DND-41 (cell line): ENCODE data around the gene IL7R.

ENCODE experiments used
- ATAC-seq: fragments of 200-7000 bp; cut with Tn5 transposase; 3 replicates; pipeline ENCODE4 v1.9.1; 2021; ENCODE audit warnings: low read depth; ENCODE audit not compliant: insufficient read depth
- DNase-seq: peaks from one replicate; pipeline ENCODE4 v3.0.0-alpha.2; 2020
- H2AFZ ChIP-seq: 2 replicates; pipeline ENCODE4 v1.6.0; 2012; ENCODE audit warnings: low read depth, low read length
- H3K27ac ChIP-seq: 2 replicates; pipeline ENCODE4 v1.5.1; 2012; ENCODE audit warnings: low read length, inconsistent platforms
- H3K27me3 ChIP-seq: fragments of 200-600 bp; sonication (generic); 2 replicates; pipeline ENCODE4 v1.6.0; 2012; ENCODE audit warnings: low read length, mild to moderate bottlenecking, inconsistent platforms; ENCODE audit not compliant: insufficient read depth, poor library complexity
- H3K36me3 ChIP-seq: 2 replicates; pipeline ENCODE4 v1.5.1; 2012; ENCODE audit warnings: low read length, inconsistent platforms; ENCODE audit not compliant: insufficient read depth
- H3K4me1 ChIP-seq: 2 replicates; pipeline ENCODE4 v1.5.1; 2012; ENCODE audit warnings: mild to moderate bottlenecking, low read length; ENCODE audit not compliant: insufficient read depth
- H3K4me2 ChIP-seq: 2 replicates; pipeline ENCODE4 v1.6.0; 2012; ENCODE audit warnings: mild to moderate bottlenecking, moderate library complexity, low read length, inconsistent platforms; ENCODE audit not compliant: insufficient read depth
- H3K4me3 ChIP-seq, 2 experiments: fragments of 200-600 bp in 1 of 2; shearing (Covaris generic) in 1 of 2; 2 replicates each; pipeline ENCODE4 v1.5.1; 2012 to 2016; ENCODE audit warnings: inconsistent platforms in 2 of 2, low read length in 2 of 2, mild to moderate bottlenecking in 2 of 2, low read depth in 1 of 2, moderate library complexity in 1 of 2
- H3K79me2 ChIP-seq: 2 replicates; pipeline ENCODE4 v1.6.0; 2012; ENCODE audit warnings: low read length, inconsistent platforms; ENCODE audit not compliant: insufficient read depth
- H3K9ac ChIP-seq: 2 replicates; pipeline ENCODE4 v1.6.0; 2012; ENCODE audit warnings: low read depth, mild to moderate bottlenecking, inconsistent platforms, low read length, moderate library complexity
- H3K9me3 ChIP-seq: 2 replicates; pipeline ENCODE4 v1.5.1; 2012; ENCODE audit warnings: low read length, moderate library complexity, mild to moderate bottlenecking, inconsistent platforms; ENCODE audit not compliant: insufficient read depth, severe bottlenecking
- H4K20me1 ChIP-seq: 2 replicates; pipeline ENCODE4 v1.6.0; 2012; ENCODE audit warnings: low read length; ENCODE audit not compliant: insufficient read depth
- EZH2 ChIP-seq: IDR thresholded peaks from 3 replicates; pipeline ENCODE4 v1.6.1; 2012; ENCODE audit warnings: borderline replicate concordance, low read depth, mild to moderate bottlenecking, moderate library complexity, low read length, inconsistent platforms; ENCODE audit not compliant: severe bottlenecking
- TF ChIP-seq, protein P1 (sequence below): IDR thresholded peaks from 2 replicates; pipeline ENCODE4 v1.5.1; 2012; ENCODE audit warnings: borderline replicate concordance, low read length, moderate library complexity, mild to moderate bottlenecking; ENCODE audit not compliant: poor library complexity, severe bottlenecking; ENCODE audit errors: extremely low read depth

Gene IL7R

DNA sequence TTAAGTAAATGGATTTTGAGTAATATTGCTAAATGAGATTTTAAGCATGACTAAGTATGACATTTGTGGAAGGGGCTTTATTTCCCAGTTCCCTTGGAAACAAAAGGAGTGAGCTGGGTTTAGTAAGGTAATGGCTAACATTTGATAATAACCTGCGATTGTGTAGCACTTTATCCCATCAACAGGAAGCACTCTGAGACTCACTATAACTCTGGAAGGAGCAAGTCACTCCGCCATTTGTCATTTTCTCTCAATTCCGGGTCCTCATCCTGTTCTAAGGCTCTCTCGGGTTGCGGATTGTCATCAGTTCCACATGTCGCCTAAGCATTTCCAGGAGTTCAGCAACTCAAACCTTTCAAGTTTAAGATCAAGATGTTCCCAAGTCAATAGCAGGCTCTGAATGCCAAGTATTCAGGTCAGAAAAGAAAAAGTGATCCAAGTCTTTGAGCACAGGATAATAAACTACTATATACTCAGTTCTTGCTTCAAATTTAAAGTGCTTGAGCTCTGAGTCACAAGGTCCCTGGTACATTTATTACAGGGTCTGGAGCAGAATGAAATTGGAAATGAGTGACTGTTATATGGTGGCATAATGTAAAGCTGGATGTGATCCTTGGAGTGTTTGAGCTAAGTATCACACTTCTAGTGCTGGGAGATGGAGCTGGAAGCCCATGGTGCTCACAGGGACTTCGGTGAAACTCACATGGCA, 42.4 kb downstream of the IL7R start:
- TF ChIP-seq EZH2 = no peak
- TF ChIP-seq, protein P1, sequence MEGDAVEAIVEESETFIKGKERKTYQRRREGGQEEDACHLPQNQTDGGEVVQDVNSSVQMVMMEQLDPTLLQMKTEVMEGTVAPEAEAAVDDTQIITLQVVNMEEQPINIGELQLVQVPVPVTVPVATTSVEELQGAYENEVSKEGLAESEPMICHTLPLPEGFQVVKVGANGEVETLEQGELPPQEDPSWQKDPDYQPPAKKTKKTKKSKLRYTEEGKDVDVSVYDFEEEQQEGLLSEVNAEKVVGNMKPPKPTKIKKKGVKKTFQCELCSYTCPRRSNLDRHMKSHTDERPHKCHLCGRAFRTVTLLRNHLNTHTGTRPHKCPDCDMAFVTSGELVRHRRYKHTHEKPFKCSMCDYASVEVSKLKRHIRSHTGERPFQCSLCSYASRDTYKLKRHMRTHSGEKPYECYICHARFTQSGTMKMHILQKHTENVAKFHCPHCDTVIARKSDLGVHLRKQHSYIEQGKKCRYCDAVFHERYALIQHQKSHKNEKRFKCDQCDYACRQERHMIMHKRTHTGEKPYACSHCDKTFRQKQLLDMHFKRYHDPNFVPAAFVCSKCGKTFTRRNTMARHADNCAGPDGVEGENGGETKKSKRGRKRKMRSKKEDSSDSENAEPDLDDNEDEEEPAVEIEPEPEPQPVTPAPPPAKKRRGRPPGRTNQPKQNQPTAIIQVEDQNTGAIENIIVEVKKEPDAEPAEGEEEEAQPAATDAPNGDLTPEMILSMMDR = no peak
- H4K20me1 ChIP-seq = no peaks in the 10 kb centered on the region

DNA sequence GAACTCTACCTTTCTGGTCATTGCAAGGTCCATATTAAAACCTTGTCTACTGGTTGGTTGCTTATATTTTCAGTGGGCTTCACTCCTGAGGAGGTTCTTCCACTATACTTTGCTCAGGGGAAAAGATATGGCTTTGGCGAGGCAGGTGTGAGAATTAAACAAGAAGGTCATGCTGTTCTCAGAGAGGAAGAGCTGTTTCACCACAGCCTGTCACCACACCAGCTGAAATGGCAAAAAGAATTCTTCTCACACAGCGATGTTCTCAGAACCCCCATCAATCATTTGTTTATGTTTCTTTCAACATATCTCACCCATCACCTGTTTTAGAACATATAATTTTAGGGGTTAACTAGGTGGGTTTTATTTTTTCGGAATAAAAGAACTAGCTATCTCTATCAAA, 43.1 kb downstream of the IL7R start:
- ATAC-seq = peak; percentile 69
- peak; percentile 86 for DNase-seq
- Histone ChIP-seq H2AFZ (no peak overlapping the region), H3K79me2 (peaks cover 16% of the 10 kb centered on the region), H3K4me1 (peaks cover 96% of the 10 kb centered on the region), H3K9ac (peak overlapping the region; percentile 78), H3K36me3 (peaks cover 6% of the 10 kb centered on the region; the same call in 1 of the 2 replicates), H3K9me3 (peaks cover 6% of the 10 kb centered on the region), H3K4me3 (peak overlapping the region in 1 of 2 experiments; percentile 2; a peak in 1 of 4 replicates), H3K27ac (peak overlapping the region; percentile 95), H3K4me2 (peak overlapping the region; percentile 47), H3K27me3 (no peaks in the 10 kb centered on the region), H4K20me1 (no peaks in the 10 kb centered on the region)
- no peak for TF ChIP-seq EZH2
- TF ChIP-seq, protein P1 = no peak

More for the DNA sequence above, 42.4 kb downstream of the IL7R start:
- H3K27ac ChIP-seq = peak overlapping the region; percentile 95
- peak overlapping the region; percentile 78 for H3K9ac ChIP-seq
- no peak overlapping the region; the same call in 1 of the 2 replicates for H2AFZ ChIP-seq
- peak overlapping the region in 1 of 2 experiments; percentile 2; a peak in 1 of 4 replicates for H3K4me3 ChIP-seq
- no peaks in the 10 kb centered on the region for H3K27me3 ChIP-seq
- peaks cover under 1% of the 10 kb centered on the region for H3K9me3 ChIP-seq
- H3K36me3 ChIP-seq = no peaks in the 10 kb centered on the region
- peaks cover 13% of the 10 kb centered on the region for H3K79me2 ChIP-seq
- peak overlapping the region; percentile 47 for H3K4me2 ChIP-seq
- no peak for DNase-seq
- ATAC-seq = peak; percentile 4; the same call in 2 of the 3 replicates
- peaks cover 95% of the 10 kb centered on the region for H3K4me1 ChIP-seq

DNA sequence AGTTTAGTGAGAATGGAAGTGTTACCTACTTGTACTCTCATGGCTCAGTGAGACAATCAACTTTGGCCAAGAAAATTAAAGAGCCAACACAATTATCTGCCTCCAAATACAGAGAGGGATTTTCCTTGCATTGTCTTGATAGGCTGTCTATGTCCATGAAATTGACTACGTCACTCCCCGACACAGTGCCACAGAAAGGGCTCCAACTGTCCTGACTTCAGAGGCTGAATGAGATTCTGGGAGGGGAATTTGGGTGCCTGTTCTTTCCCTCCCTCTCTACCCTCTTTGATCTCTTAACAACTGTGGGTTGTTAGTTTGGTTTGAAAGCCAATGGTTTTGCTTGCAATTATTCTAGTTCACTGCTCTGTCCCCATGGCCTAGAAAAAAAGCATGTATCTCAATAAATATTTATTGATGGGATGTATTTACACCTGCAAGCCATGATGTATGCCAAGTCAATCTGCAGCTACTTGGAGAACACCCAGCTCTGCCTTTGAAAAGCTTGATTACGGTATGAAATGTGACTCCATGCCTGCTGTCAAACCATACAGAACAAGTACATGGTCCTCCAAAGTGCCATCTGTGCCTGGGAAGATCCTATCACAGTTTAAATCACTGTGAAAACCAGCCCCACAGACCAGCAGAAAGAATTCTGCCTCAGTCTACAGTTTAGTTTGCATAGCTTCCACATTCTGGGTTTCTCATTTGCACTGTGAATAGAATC, 44.4 kb downstream of the IL7R start:
- Histone ChIP-seq H3K27ac (peak overlapping the region; percentile 95), H3K4me1 (peaks cover 97% of the 10 kb centered on the region), H3K4me2 (peak overlapping the region; percentile 47), H3K4me3 (peak overlapping the region in 1 of 2 experiments; percentile 32; a peak in 1 of 4 replicates), H3K36me3 (peaks cover 7% of the 10 kb centered on the region; the same call in 1 of the 2 replicates), H4K20me1 (no peaks in the 10 kb centered on the region), H3K79me2 (peaks cover 24% of the 10 kb centered on the region), H3K9me3 (peaks cover 6% of the 10 kb centered on the region), H2AFZ (no peak overlapping the region), H3K27me3 (no peaks in the 10 kb centered on the region), H3K9ac (peak overlapping the region; percentile 78)
- TF ChIP-seq EZH2 = no peak
- TF ChIP-seq, protein P1 = no peak
- DNase-seq (peak; percentile 83), ATAC-seq (peak; percentile 62)
